ENCODE measurements around the gene STK32B. TPM values are rescaled to one million over a fixed set of nuclear protein-coding genes. Genes with fewer than 3 reads are reported as not detected.

Gene STK32B
- total and polyA plus RNA-seq, 2 of the 8 experiments (the other 6 are each of a cell fraction or from before 2014, with no cell fraction given) = 2.3 to 2.5 TPM

DNA sequence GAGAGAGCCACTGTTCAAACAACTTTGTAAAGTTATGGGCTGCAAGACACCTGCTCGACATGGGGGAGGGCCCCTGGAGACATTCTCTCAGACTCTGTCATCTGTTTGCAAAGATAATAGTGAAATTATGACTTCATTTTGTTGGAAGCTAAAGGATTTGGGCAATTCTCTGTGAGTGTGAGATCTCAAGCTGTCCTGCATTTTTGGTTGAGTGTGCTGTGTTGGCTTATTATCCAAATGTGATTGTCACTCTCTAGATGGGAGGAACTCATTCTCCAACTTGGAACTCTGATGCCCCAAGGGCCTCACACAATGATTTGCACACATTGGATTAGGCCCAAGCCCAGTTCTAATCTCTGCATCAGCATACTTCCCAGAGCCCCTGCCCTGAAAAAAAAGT, 63.7 kb downstream of the STK32B start (continued):
- no peak for TF ChIP-seq RBBP5 (IDR thresholded peaks at IDR 0.05; ENCODE audit: borderline replicate concordance, low read depth, low read length)

All from H1 (cell line).